GM12874 (cell line): ENCODE results near the gene SF3B3.

Experiments used
- TF ChIP-seq, protein P1 (sequence below): IDR thresholded peaks from 2 replicates; pipeline ENCODE4 v1.5.1; 2011; ENCODE audit warnings: low read depth, mild to moderate bottlenecking, control low read depth, low read length, moderate library complexity; ENCODE audit not compliant: insufficient read depth

The SF3B3 gene

DNA sequence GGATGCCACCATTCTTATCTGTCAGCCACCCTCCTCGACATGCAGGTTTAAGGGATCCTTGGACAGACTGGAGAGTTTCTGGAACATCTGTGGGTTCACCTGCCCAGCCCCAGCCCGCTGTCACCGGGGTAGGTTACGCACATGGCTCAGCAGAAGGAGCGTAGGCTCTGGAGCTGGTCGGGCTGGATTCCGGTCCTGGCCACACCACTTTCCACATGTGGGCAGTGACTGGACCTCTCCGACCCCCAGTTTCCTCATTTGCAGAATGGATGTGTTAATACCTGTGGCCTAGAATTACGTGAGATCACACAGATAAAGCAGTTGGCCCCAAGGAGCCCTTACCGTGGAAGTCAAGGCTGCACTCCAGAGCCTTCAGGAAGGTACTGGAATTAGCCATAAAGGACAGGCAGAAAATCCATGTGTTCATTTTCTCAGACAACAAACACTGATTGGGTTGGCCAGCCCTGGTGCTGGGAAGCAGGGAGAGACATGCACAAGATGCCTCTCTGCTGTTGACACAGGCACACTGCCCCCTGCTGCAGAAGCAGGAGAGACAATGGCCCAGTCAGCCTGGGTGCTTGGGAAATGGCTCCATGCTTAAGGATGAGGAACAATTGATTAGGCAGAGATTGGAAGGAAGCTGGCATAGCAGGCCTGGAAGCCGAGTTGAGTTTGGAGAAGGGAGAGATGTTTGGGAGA, 58.8 kb downstream of the SF3B3 start:
- TF ChIP-seq, protein P1, sequence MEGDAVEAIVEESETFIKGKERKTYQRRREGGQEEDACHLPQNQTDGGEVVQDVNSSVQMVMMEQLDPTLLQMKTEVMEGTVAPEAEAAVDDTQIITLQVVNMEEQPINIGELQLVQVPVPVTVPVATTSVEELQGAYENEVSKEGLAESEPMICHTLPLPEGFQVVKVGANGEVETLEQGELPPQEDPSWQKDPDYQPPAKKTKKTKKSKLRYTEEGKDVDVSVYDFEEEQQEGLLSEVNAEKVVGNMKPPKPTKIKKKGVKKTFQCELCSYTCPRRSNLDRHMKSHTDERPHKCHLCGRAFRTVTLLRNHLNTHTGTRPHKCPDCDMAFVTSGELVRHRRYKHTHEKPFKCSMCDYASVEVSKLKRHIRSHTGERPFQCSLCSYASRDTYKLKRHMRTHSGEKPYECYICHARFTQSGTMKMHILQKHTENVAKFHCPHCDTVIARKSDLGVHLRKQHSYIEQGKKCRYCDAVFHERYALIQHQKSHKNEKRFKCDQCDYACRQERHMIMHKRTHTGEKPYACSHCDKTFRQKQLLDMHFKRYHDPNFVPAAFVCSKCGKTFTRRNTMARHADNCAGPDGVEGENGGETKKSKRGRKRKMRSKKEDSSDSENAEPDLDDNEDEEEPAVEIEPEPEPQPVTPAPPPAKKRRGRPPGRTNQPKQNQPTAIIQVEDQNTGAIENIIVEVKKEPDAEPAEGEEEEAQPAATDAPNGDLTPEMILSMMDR, result peak; percentile 45

DNA sequence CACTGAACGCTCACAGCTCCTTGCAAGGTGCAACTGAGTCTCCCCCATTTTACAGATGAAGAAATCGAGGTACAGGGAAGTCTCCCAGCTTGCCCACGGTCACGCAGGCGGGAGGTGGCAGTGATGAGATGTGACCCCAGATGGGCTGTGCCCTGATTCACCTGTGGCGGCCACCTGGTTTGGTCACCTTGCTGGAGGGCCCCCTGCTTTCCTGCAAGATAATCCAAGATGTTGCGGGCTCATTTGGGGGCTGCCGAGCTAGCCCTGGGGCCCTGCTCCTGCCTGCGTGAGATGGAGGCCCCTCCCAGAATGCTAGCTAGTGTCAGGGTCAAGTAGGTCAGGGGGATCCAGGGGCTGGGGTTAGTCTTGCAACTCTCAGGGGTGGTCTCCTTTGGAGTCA, 63.1 kb downstream of the SF3B3 start:
- TF ChIP-seq, protein P1, result no peak

DNA sequence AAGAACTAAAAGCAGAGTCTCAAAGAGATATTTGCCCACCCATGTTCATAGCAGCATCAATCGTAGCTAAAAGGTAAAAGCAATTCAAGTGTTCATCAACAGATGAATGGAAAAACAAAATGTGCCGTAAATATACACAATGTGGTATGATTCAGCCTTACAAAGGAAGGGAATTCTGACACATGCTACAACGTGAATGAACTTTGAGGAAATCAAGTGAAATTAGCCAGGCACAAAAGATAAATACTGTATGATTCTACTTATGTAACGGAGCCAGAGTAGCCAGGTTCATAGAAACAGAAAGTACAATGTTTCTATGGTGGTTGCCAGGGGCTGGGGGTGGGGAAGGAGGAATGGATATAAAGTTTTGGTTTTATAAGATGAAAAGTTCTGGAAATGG, 64.9 kb downstream of the SF3B3 start:
- TF ChIP-seq, protein P1, result no peak

DNA sequence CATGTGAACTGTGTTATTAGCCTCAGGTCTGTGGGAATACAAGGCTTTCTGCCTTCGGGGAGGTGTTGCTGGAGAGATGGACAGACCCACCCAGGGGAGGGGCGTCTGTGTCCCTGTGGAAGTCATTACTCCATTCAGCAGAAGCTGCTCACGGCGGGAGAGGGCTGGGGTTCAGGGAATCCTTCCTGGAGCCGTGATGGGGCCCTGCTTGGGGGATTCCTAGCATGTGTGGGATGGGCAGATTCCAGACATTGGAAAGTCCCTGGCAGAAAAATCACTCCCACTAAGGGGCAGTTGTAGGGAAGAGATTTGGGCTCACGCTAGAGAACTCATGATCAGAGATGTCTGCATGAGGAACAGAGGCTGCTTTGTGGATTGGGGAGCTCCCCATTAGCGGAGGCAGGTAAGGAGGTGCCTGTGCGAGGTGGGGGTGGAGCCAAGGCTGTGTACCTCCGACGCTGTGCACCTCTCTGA, 66.4 kb downstream of the SF3B3 start:
- TF ChIP-seq, protein P1, result no peak

DNA sequence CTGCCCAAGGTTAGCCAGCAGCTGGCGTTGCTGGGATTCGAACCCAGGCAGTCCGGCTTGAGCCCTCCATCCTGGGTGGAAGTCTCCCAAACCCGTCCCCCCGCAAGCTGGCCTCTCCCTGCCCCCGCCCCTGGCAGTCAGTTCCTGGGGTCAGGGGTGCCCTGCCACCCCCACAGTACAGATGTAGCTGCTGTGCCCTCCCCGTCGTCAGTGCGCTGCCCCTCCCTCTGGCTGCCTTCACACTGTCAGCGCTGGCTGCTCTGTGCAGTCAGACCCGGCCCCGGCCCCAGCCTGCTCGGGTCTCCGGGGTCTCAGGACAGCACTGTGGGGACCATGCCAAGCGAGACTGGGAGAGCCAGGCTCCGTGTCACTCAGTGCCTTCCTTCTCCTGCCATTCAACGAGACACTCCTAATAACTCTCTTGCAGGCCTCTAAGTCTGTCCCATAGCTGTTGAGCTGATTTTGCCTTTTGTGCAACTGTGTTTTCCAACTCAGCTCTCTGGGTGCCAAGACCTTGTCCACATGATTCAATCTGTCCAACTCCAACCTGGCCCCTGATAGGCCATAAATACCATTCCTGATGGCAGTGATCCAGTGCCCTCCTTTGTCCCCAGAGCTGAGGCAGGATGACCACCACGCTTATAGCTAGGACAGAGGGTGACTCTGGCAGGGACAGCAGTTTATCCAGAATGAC, 67.3 kb downstream of the SF3B3 start:
- TF ChIP-seq, protein P1, result no peak

DNA sequence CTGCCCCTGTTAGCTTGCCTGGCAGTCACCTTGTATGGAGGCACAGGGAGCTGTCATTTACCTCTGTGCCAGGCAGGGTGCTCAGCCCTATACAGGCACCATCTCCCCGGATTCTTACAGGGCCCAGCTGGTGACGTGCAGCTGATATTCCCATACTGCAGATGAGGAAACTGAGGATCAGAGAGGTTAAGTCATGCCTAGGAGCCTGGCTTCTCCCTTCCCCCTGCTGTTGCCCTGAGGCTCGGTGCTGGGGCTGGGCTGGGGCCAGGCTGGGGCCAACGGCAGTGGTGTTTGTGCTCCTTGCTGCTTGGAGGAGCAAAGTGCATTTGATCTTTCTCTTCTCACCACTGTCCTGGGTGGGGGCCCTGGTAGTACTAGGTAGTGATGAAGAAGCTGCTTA, 68.0 kb downstream of the SF3B3 start:
- TF ChIP-seq, protein P1, result no peak

DNA sequence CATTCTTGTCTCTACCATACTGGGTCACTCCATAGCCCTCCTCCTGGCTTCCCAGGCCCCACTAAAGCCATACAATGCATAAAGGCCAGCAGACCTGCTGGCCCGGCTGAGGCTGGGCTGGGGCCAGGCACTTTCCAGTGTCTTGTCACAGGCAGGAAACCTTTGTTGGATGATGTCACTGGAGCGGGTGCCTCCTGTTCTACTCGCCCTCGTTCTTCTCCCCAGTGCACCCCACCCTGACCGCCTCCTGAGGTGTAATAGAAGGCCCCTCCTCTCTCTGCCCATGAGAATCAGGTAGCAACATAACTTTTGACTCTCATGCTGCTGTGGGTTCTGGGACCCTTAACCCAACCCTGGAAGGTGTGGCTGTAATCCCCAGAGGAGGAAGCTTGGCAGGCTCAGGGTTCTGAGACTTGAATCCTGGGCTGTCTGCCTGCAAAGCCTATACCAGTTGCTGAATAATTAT, 68.5 kb downstream of the SF3B3 start:
- TF ChIP-seq, protein P1, result no peak
